ENCODE data around the gene RALGPS1.

The RALGPS1 gene

GRCh38 chr9:127053960-127054359, 139.4 kb downstream of the RALGPS1 start:
- DNase-seq (ENCODE audit: low read depth) = no peak

GRCh38 chr9:127055745-127056402, 141.3 kb downstream of the RALGPS1 start:
- no peak for DNase-seq (ENCODE audit: low read depth)

GRCh38 chr9:127056446-127056845, 141.9 kb downstream of the RALGPS1 start:
- DNase-seq (ENCODE audit: low read depth) = no peak

- DNase-seq (ENCODE audit: low read depth) = no peak
Measured at GRCh38 chr9:127058011-127058644, 143.5 kb downstream of the RALGPS1 start.

GRCh38 chr9:127058645-127059021, 144.1 kb downstream of the RALGPS1 start:
- no peak for DNase-seq (ENCODE audit: low read depth)

- DNase-seq (ENCODE audit: low read depth) = no peak
Measured at GRCh38 chr9:127059030-127059429, 144.4 kb downstream of the RALGPS1 start.

GRCh38 chr9:127059765-127060361, 145.3 kb downstream of the RALGPS1 start:
- DNase-seq (ENCODE audit: low read depth) = no peak

GRCh38 chr9:127061411-127061810, 146.8 kb downstream of the RALGPS1 start:
- no peak for DNase-seq (ENCODE audit: low read depth)

- DNase-seq (ENCODE audit: low read depth) = no peak
Measured at GRCh38 chr9:127064335-127064734, 149.8 kb downstream of the RALGPS1 start.

GRCh38 chr9:127065592-127065991, 151.0 kb downstream of the RALGPS1 start:
- no peak for DNase-seq (ENCODE audit: low read depth)

GRCh38 chr9:127066060-127066850, 151.7 kb downstream of the RALGPS1 start:
- DNase-seq (ENCODE audit: low read depth) = no peak

GRCh38 chr9:127066851-127067136, 152.2 kb downstream of the RALGPS1 start:
- no peak for DNase-seq (ENCODE audit: low read depth)

- DNase-seq (ENCODE audit: low read depth) = no peak
Measured at GRCh38 chr9:127067603-127068220, 153.1 kb downstream of the RALGPS1 start.

GRCh38 chr9:127074561-127075548, 160.3 kb downstream of the RALGPS1 start:
- no peak for DNase-seq (ENCODE audit: low read depth)

GRCh38 chr9:127075624-127076372, 161.2 kb downstream of the RALGPS1 start:
- DNase-seq (ENCODE audit: low read depth) = no peak

- DNase-seq (ENCODE audit: low read depth) = no peak
Measured at GRCh38 chr9:127076860-127077643, 162.5 kb downstream of the RALGPS1 start.

- DNase-seq (ENCODE audit: low read depth) = no peak
Measured at GRCh38 chr9:127077644-127077946, 163.0 kb downstream of the RALGPS1 start.

- DNase-seq (ENCODE audit: low read depth) = no peak
Measured at GRCh38 chr9:127078336-127078735, 163.8 kb downstream of the RALGPS1 start.

GRCh38 chr9:127078988-127079387, 164.4 kb downstream of the RALGPS1 start:
- DNase-seq (ENCODE audit: low read depth) = no peak

Data from non-pigmented ciliary epithelial cell (primary cell).